Measurements from ENCODE around the gene KSR2.
"Not testable (repeated sequence)": the region's sequence is repeated elsewhere in the genome, so short reads cannot be mapped to it uniquely, and the experiment has no call there.

The KSR2 gene

GRCh38 chr12:117768860-117769259 lies 199.9 kb downstream of the KSR2 start:
- no peak for DNase-seq (ENCODE audit: low read depth in 4 of 4, low spot score in 1 of 4)

- no peak for DNase-seq (ENCODE audit: low read depth in 4 of 4, low spot score in 1 of 4)
Measured at GRCh38 chr12:117766008-117766407, 202.8 kb downstream of the KSR2 start.

- no peak for DNase-seq (ENCODE audit: low read depth in 4 of 4, low spot score in 1 of 4)
Measured at GRCh38 chr12:117762143-117762542, 206.6 kb downstream of the KSR2 start.

GRCh38 chr12:117761528-117762100 lies 207.2 kb downstream of the KSR2 start:
- DNase-seq (ENCODE audit: low read depth in 4 of 4, low spot score in 1 of 4), result no peak

GRCh38 chr12:117760990-117761389 lies 207.8 kb downstream of the KSR2 start:
- no peak for DNase-seq (ENCODE audit: low read depth in 4 of 4, low spot score in 1 of 4)

- no peak for DNase-seq (ENCODE audit: low read depth in 4 of 4, low spot score in 1 of 4)
Measured at GRCh38 chr12:117750657-117751056, 218.1 kb downstream of the KSR2 start.

- DNase-seq (ENCODE audit: low read depth in 4 of 4, low spot score in 1 of 4), result no peak
Measured at GRCh38 chr12:117749431-117749830, 219.4 kb downstream of the KSR2 start.

- DNase-seq (ENCODE audit: low read depth in 4 of 4, low spot score in 1 of 4), result not testable (repeated sequence)
Measured at GRCh38 chr12:117746358-117746757, 222.4 kb downstream of the KSR2 start.

GRCh38 chr12:117744418-117744817 lies 224.4 kb downstream of the KSR2 start:
- DNase-seq (ENCODE audit: low read depth in 4 of 4, low spot score in 1 of 4), result no peak

- no peak for DNase-seq (ENCODE audit: low read depth in 4 of 4, low spot score in 1 of 4)
Measured at GRCh38 chr12:117743761-117744160, 225.0 kb downstream of the KSR2 start.

GRCh38 chr12:117742721-117743120 lies 226.1 kb downstream of the KSR2 start:
- no peak for DNase-seq (ENCODE audit: low read depth in 4 of 4, low spot score in 1 of 4)

- no peak for DNase-seq (ENCODE audit: low read depth in 4 of 4, low spot score in 1 of 4)
Measured at GRCh38 chr12:117738233-117738632, 230.6 kb downstream of the KSR2 start.

- DNase-seq (ENCODE audit: low read depth in 4 of 4, low spot score in 1 of 4), result no peak
Measured at GRCh38 chr12:117733549-117733805, 235.3 kb downstream of the KSR2 start.

GRCh38 chr12:117732761-117733548 lies 235.8 kb downstream of the KSR2 start:
- no peak for DNase-seq (ENCODE audit: low read depth in 4 of 4, low spot score in 1 of 4)

GRCh38 chr12:117731131-117731530 lies 237.7 kb downstream of the KSR2 start:
- DNase-seq (ENCODE audit: low read depth in 4 of 4, low spot score in 1 of 4), result not testable (repeated sequence)

GRCh38 chr12:117727301-117727700 lies 241.5 kb downstream of the KSR2 start:
- DNase-seq (ENCODE audit: low read depth in 4 of 4, low spot score in 1 of 4), result no peak

- no peak for DNase-seq (ENCODE audit: low read depth in 4 of 4, low spot score in 1 of 4)
Measured at GRCh38 chr12:117724543-117724942, 244.2 kb downstream of the KSR2 start.

- no peak for DNase-seq (ENCODE audit: low read depth in 4 of 4, low spot score in 1 of 4)
Measured at GRCh38 chr12:117718559-117718958, 250.2 kb downstream of the KSR2 start.

- no peak for DNase-seq (ENCODE audit: low read depth in 4 of 4, low spot score in 1 of 4)
Measured at GRCh38 chr12:117718141-117718540, 250.6 kb downstream of the KSR2 start.

- no peak for DNase-seq (ENCODE audit: low read depth in 4 of 4, low spot score in 1 of 4)
Measured at GRCh38 chr12:117714203-117714602, 254.6 kb downstream of the KSR2 start.

- no peak for DNase-seq (ENCODE audit: low read depth in 4 of 4, low spot score in 1 of 4)
Measured at GRCh38 chr12:117710121-117710520, 258.7 kb downstream of the KSR2 start.

GRCh38 chr12:117707861-117708260 lies 260.9 kb downstream of the KSR2 start:
- DNase-seq (ENCODE audit: low read depth in 4 of 4, low spot score in 1 of 4), result no peak

- DNase-seq (ENCODE audit: low read depth in 4 of 4, low spot score in 1 of 4), result no peak
Measured at GRCh38 chr12:117703584-117703983, 265.2 kb downstream of the KSR2 start.
